AML-193 (cell line): ENCODE data around the gene E2F8.

Experiments
- DNase-seq, 2 experiments: peaks; one replicate each; lab custom pipeline; 2025; lab: John Stamatoyannopoulos, UW

The E2F8 gene

GRCh38 chr11:19253153-19253745 lies 12.5 kb upstream of the E2F8 start:
- DNase-seq: no peak

- DNase-seq: no peak
Measured at GRCh38 chr11:19252394-19253152, 11.8 kb upstream of the E2F8 start.

- no peak for DNase-seq
Measured at GRCh38 chr11:19251577-19251976, 10.8 kb upstream of the E2F8 start.

- DNase-seq: no peak
Measured at GRCh38 chr11:19246816-19247215, 6.1 kb upstream of the E2F8 start.

GRCh38 chr11:19245351-19245750 lies 4.6 kb upstream of the E2F8 start:
- no peak for DNase-seq

- peak in 1 of 2 experiments; percentile 12 for DNase-seq
Measured at GRCh38 chr11:19244621-19245020, 3.9 kb upstream of the E2F8 start.

GRCh38 chr11:19244084-19244483 lies 3.3 kb upstream of the E2F8 start:
- DNase-seq: peak; percentile 63 to 66

- peak; percentile 40 to 65 for DNase-seq
Measured at GRCh38 chr11:19243613-19244012, 2.9 kb upstream of the E2F8 start.

- DNase-seq: no peak
Measured at GRCh38 chr11:19243143-19243542, 2.4 kb upstream of the E2F8 start.

- no peak for DNase-seq
Measured at GRCh38 chr11:19242179-19242932, 1.6 kb upstream of the E2F8 start.

GRCh38 chr11:19241260-19242178 lies 774 bp upstream of the E2F8 start:
- peak; percentile 31 to 32 for DNase-seq

- peak in 1 of 2 experiments; percentile 9 for DNase-seq
Measured at GRCh38 chr11:19239039-19239438, 1.7 kb downstream of the E2F8 start.

- no peak for DNase-seq
Measured at GRCh38 chr11:19237813-19238212, 2.9 kb downstream of the E2F8 start.

- DNase-seq: no peak
Measured at GRCh38 chr11:19237381-19237780, 3.4 kb downstream of the E2F8 start.

- DNase-seq: no peak
Measured at GRCh38 chr11:19234231-19234817, 6.4 kb downstream of the E2F8 start.

GRCh38 chr11:19232910-19233503 lies 7.7 kb downstream of the E2F8 start:
- DNase-seq: no peak

- no peak for DNase-seq
Measured at GRCh38 chr11:19229671-19230070, 11.1 kb downstream of the E2F8 start.

- no peak for DNase-seq
Measured at GRCh38 chr11:19228968-19229367, 11.8 kb downstream of the E2F8 start.

- DNase-seq: no peak
Measured at GRCh38 chr11:19226378-19227195, 14.2 kb downstream of the E2F8 start.

- DNase-seq: no peak
Measured at GRCh38 chr11:19225581-19225980, 15.2 kb downstream of the E2F8 start.
